ENCODE measurements around the gene UBE2E3. TPM values are rescaled to one million over a fixed set of nuclear protein-coding genes. Genes with fewer than 3 reads are reported as not detected.

UBE2E3 gene
- total RNA-seq, 2 donors from 2014 or later, result 26.9 to 38.1 TPM

GRCh38 chr2:181104512-181105115 lies 124.2 kb downstream of the UBE2E3 start:
- ATAC-seq (replicated peaks), result no peak
- Mint-ChIP-seq H3K4me1 (peaks cover 29% of the 10 kb centered on the region), H3K9me3 (no peaks in the 10 kb centered on the region), H3K4me3 (peak overlapping the region; percentile 31), H3K27ac (peak overlapping the region; percentile 70), H3K36me3 (ENCODE audit: low read depth) (peaks cover 5% of the 10 kb centered on the region), H3K27me3 (no peaks in the 10 kb centered on the region)

DNA sequence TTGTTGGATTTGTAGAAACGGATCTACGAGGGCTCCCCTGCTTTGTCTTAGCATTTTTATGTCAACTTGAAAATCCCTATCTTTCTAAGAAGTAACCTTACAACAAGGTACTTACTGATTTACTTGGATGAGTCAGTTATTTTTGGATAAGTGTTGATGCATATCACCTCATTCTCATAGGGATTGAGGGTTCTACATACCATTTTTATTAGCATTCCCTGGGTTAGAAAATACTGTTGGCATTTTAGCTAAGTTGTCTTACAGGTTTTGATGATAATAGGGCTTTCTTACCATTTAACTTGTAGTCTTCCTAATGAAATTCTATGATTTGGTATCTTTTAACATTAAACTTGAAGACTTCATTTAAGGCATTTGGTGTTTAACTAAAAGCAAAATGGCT lies 125.2 kb downstream of the UBE2E3 start:
- Mint-ChIP-seq H3K36me3 (ENCODE audit: low read depth) (peaks cover 5% of the 10 kb centered on the region), H3K27ac (peak overlapping the region; percentile 98), H3K4me1 (peaks cover 29% of the 10 kb centered on the region), H3K4me3 (peak overlapping the region; percentile 79), H3K9me3 (no peaks in the 10 kb centered on the region), H3K27me3 (no peaks in the 10 kb centered on the region)
- ATAC-seq (replicated peaks), result no peak

- H3K27ac Mint-ChIP-seq, result peak overlapping the region; percentile 98
- no peaks in the 10 kb centered on the region for H3K27me3 Mint-ChIP-seq
- ATAC-seq (replicated peaks), result no peak
- H3K9me3 Mint-ChIP-seq, result no peaks in the 10 kb centered on the region
- peaks cover 29% of the 10 kb centered on the region for H3K4me1 Mint-ChIP-seq
- peak overlapping the region; percentile 79 for H3K4me3 Mint-ChIP-seq
- peaks cover 5% of the 10 kb centered on the region for H3K36me3 Mint-ChIP-seq (ENCODE audit: low read depth)
These were observed 125.8 kb downstream of the UBE2E3 start for GRCh38 chr2:181106229-181106628.

DNA sequence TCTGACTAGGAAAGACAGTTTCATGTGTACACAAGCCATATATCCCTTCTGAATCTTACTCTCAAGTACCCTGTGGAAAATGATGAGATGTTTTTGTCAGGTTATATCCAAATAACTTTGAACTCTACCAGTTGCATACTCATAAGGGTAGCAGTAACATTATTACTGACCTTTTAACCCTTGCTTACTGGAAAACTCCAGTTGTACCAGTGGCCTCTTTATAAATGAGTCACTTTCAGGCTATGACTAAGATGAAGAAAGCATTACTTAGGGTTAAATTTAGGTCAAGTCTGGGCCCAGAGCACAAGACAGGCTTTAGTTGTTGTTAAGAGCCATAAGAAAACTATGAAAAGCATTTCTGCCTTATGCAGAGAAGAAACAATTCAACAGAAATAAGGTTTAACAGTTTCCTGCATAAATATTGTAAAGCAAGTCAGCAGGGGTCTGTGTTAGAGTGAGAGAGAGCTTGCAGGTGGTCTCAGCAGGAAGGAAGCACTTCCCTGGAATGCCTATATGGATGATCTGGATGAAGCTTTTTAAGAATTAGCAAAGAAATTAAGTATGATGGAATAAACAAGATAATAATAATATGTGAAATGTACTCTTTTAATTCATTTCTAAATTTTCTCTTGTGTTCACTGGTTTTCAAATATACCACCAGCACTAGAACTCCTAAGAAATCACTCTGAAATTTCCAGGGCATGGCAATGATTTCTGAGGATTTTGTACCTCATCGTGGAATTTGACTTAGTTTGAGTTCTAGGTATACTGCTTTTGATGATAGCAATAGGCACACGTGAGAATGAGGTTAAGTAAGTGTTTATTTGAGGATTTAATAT lies 126.6 kb downstream of the UBE2E3 start:
- Mint-ChIP-seq H3K27me3 (no peaks in the 10 kb centered on the region), H3K4me3 (peak overlapping the region; percentile 79), H3K4me1 (peaks cover 29% of the 10 kb centered on the region), H3K9me3 (no peaks in the 10 kb centered on the region), H3K27ac (peak overlapping the region; percentile 98), H3K36me3 (ENCODE audit: low read depth) (peaks cover 5% of the 10 kb centered on the region)
- peak; percentile 90 for ATAC-seq (replicated peaks)

DNA sequence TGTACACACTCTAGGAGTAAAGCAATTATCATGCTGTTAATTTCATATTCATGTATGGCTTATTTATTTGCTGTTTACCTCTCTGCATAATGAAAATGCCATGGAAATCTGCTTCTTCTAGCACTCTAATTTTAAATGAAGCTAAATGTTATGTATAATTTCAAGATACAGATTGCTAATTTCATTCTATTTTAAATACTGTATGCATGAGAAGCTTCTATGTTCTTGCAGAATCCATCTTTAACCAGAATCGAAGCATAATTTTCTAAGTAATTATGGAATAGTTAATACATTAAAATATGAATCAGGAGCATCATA lies 127.2 kb downstream of the UBE2E3 start:
- H3K9me3 Mint-ChIP-seq, result no peaks in the 10 kb centered on the region
- H3K4me1 Mint-ChIP-seq, result peaks cover 29% of the 10 kb centered on the region
- peaks cover 5% of the 10 kb centered on the region for H3K36me3 Mint-ChIP-seq (ENCODE audit: low read depth)
- H3K27ac Mint-ChIP-seq, result peak overlapping the region; percentile 98
- ATAC-seq (replicated peaks), result no peak
- no peaks in the 10 kb centered on the region for H3K27me3 Mint-ChIP-seq
- peak overlapping the region; percentile 79 for H3K4me3 Mint-ChIP-seq

DNA sequence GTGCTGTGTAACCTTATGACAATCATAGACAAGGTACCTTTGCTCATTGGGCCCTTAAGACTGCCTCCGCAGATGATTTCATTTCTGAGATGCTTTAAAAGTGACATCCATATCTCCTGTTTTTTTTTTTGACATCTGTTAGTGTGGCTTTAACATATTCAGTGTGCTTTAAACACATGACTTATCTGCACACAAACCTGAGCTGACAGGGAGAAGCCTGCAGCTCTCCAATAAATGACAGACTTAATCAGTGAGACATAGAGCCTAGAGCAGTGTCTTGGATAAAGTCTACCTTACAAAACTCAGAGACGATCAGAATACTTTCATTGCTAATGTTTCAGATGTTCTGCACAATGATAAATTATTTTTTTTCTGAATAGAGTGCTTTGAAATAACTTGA lies 130.7 kb downstream of the UBE2E3 start:
- H3K4me3 Mint-ChIP-seq, result no peak overlapping the region
- ATAC-seq (replicated peaks), result no peak

DNA sequence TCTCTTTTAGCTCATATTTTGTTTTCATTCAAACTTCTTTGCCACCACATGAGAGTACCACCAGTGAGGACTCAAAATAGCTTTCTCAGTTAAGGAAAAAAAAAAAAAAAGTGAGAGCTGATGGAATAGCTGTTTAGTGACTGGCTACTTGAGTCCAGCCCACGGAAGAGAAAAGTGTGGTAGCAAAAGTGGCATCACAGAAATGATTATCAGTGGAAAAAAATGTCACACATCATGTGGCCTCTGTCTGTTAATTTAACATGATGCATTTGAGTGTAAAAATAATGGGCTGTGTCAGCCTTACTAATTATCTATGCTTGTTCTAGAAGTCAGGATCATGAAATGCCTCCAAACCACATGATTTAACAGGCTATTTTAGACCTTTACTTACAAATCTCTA lies 132.5 kb downstream of the UBE2E3 start:
- H3K9me3 Mint-ChIP-seq, result no peaks in the 10 kb centered on the region
- H3K4me3 Mint-ChIP-seq, result no peak overlapping the region
- no peaks in the 10 kb centered on the region for H3K27me3 Mint-ChIP-seq
- peak; percentile 10 for ATAC-seq (replicated peaks)
- H3K36me3 Mint-ChIP-seq (ENCODE audit: low read depth), result no peaks in the 10 kb centered on the region
- H3K27ac Mint-ChIP-seq, result no peak overlapping the region
- peaks cover 5% of the 10 kb centered on the region for H3K4me1 Mint-ChIP-seq

More for the DNA sequence above, 130.7 kb downstream of the UBE2E3 start:
- no peak overlapping the region for H3K27ac Mint-ChIP-seq
- peaks cover 16% of the 10 kb centered on the region for H3K4me1 Mint-ChIP-seq
- no peaks in the 10 kb centered on the region for H3K9me3 Mint-ChIP-seq
- peaks cover 5% of the 10 kb centered on the region for H3K36me3 Mint-ChIP-seq (ENCODE audit: low read depth)
- no peaks in the 10 kb centered on the region for H3K27me3 Mint-ChIP-seq

Measured in activated T-helper 17 cell treated with anti-CD3 and anti-CD28 coated beads, Interleukin-2, amount 50 U/mL, for 72 hours (primary cell).